T-cell (primary cell): ENCODE data around the gene SBSN. TPM values are rescaled to one million over a fixed set of nuclear protein-coding genes. Genes with fewer than 3 reads are reported as not detected.

Experiments
- ATAC-seq, 4 experiments: fragments of 200-7000 bp in 3 of 4; fragments of 150-1000 bp in 1 of 4; cut with Tn5 transposase; replicated peaks in 1 of 4; 1 replicate in 3 of 4; 2 replicates in 1 of 4; pipeline ENCODE4 v1.10.0; 2021; ENCODE audit warnings: moderate library complexity in 3 of 4, mild to moderate bottlenecking in 2 of 4, moderate number of reproducible peaks in 1 of 4
- CTCF ChIA-PET, 2 donors: fragments of 300-600 bp; sonication (Branson Sonifier 250); formaldehyde crosslinking; loops; one replicate each; lab custom pipeline; 2022; ENCODE audit warnings: antibody characterized with exemption in 2 of 2; lab: Charles Lee
- POLR2A ChIA-PET, 2 donors: fragments of 300-600 bp; sonication (Branson Sonifier 250); formaldehyde crosslinking; loops; one replicate each; lab custom pipeline; 2022; ENCODE audit warnings: antibody characterized with exemption in 2 of 2; lab: Charles Lee
- DNase-seq, 35 experiments: peaks; one replicate each; pipeline versions ENCODE4 v3.0.0 to v3.0.0-alpha.2; 2013 to 2023
- H3K27ac ChIP-seq: one replicate; pipeline ENCODE4 v1.5.1; 2013; ENCODE audit warnings: low read length
- H3K27me3 ChIP-seq, 2 experiments: replicated peaks in 1 of 2; 1 replicate in 1 of 2; 2 replicates in 1 of 2; pipeline versions ENCODE4 v1.6.1 to v1.7.0; 2013; ENCODE audit warnings: low read length in 1 of 2, mixed read lengths in 1 of 2; ENCODE audit not compliant: control insufficient read depth in 2 of 2, insufficient read depth in 2 of 2; ENCODE audit errors: extremely low read depth in 1 of 2
- H3K36me3 ChIP-seq, 2 donors: 1 replicate in 1 of 2; 2 replicates in 1 of 2; pipeline versions ENCODE4 v1.6.1 to v1.7.0; 2013; ENCODE audit warnings: low read length in 1 of 2; ENCODE audit not compliant: control insufficient read depth in 2 of 2, insufficient read depth in 1 of 2; ENCODE audit errors: extremely low read depth in 1 of 2
- H3K4me1 ChIP-seq, 2 experiments: 1 replicate in 1 of 2; 2 replicates in 1 of 2; pipeline versions ENCODE4 v1.6.1 to v1.7.0; 2013; ENCODE audit warnings: low read length in 2 of 2, mixed read lengths in 1 of 2; ENCODE audit not compliant: insufficient read depth in 2 of 2, control insufficient read depth in 1 of 2; ENCODE audit errors: extremely low read depth in 1 of 2
- H3K4me3 ChIP-seq, 2 donors: 1 replicate in 1 of 2; 2 replicates in 1 of 2; pipeline versions ENCODE4 v1.5.1 to v1.7.0; 2013; ENCODE audit warnings: mild to moderate bottlenecking in 2 of 2, low read length in 1 of 2, moderate library complexity in 1 of 2; ENCODE audit not compliant: control insufficient read depth in 1 of 2; ENCODE audit errors: extremely low read depth in 1 of 2
- H3K9me3 ChIP-seq: 2 replicates; pipeline ENCODE4 v1.7.0; 2013
- H3K27ac Mint-ChIP-seq, 2 donors: one replicate each; pipeline ENCODE4 v1.8.0; 2020 to 2021; ENCODE audit warnings: mild to moderate bottlenecking in 2 of 2, mixed read lengths in 2 of 2
- H3K27me3 Mint-ChIP-seq, 2 donors: one replicate each; pipeline ENCODE4 v1.8.0; 2021 to 2022; ENCODE audit warnings: mixed read lengths in 2 of 2
- H3K36me3 Mint-ChIP-seq: one replicate; pipeline ENCODE4 v1.8.0; 2021; ENCODE audit warnings: mixed read lengths
- H3K4me1 Mint-ChIP-seq, 3 donors: one replicate each; pipeline ENCODE4 v1.8.0; 2020 to 2022; ENCODE audit warnings: mixed read lengths in 3 of 3, mild to moderate bottlenecking in 1 of 3
- H3K4me3 Mint-ChIP-seq, 3 donors: one replicate each; pipeline ENCODE4 v1.8.0; 2020 to 2022; ENCODE audit warnings: mild to moderate bottlenecking in 3 of 3, mixed read lengths in 3 of 3, moderate library complexity in 3 of 3
- H3K9me3 Mint-ChIP-seq, 3 donors: one replicate each; pipeline ENCODE4 v1.8.0; 2020 to 2022; ENCODE audit warnings: mixed read lengths in 3 of 3
- WGBS: methylation state at CpG from one replicate; pipeline ENCODE4 v1.1.5; 2013; ENCODE audit warnings: missing lambda C conversion rate; ENCODE audit not compliant: insufficient coverage; 5-methylcytosine and 5-hydroxymethylcytosine counted together
- total RNA-seq, 35 experiments: library from RNA in 6 of 35; stranded (reverse) in 6 of 35; fragments of 120-200 nt in 1 of 35; gene quantifications; one replicate each; pipeline versions ENCODE4 v1.2.1 to v1.2.4 and lab custom pipeline; 2013 to 2026

The SBSN gene
- total RNA-seq, 5 donors from 2014 or later (not counting 1 experiment from before 2014, with no cell fraction given): 0.23 TPM; not detected in 4

- no peak overlapping the region for H3K27ac Mint-ChIP-seq
- no peaks in the 10 kb centered on the region for H3K9me3 Mint-ChIP-seq
- CTCF ChIA-PET: no interaction called here
- Histone ChIP-seq H3K27me3 (no peaks in the 10 kb centered on the region), H3K4me3 (no peak overlapping the region), H3K27ac (no peak overlapping the region), H3K36me3 (no peaks in the 10 kb centered on the region), H3K4me1 (peaks cover 3 to 9% of the 10 kb centered on the region in 2 experiments), H3K9me3 (no peaks in the 10 kb centered on the region)
- ATAC-seq (no peak), DNase-seq (no peak)
- H3K4me1 Mint-ChIP-seq: peaks cover 6 to 14% (median 11%) of the 10 kb centered on the region in 3 donors
- peaks cover 0 to 2% of the 10 kb centered on the region in 2 donors for H3K27me3 Mint-ChIP-seq
- no peaks in the 10 kb centered on the region for H3K36me3 Mint-ChIP-seq
- H3K4me3 Mint-ChIP-seq: no peak overlapping the region
- POLR2A ChIA-PET: no interaction called here
- 96% methylated on average over 11 of the region's 12 CpGs for WGBS
These were observed 11.7 kb upstream of the SBSN start for GRCh38 chr19:35539850-35540249.

DNA sequence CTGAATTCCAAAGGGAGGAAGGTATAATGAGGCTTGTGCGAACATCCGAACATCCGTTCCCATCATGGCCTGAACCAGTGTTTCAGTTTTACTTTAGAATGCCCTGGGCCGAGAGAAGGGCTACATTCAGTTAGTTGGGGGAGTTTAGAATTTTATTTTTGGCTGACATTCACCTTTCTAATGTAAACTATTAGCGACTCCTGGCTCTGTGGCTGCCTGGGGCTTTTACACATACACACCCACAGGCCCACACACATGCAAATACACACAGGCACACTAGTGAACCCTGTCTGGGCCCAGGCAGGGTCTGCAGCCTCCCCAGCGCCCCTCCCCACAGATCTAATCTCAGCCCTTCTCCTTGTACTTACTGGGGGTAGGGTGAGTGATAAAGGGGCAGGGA is 11.2 kb upstream of the SBSN start:
- no CpG with 5 or more reads among the region's 6 CpGs for WGBS
- POLR2A ChIA-PET: no interaction called here
- Mint-ChIP-seq H3K4me1 (peaks cover under 1 to 10% (median 7%) of the 10 kb centered on the region in 3 donors), H3K9me3 (no peaks in the 10 kb centered on the region), H3K27ac (no peak overlapping the region), H3K4me3 (no peak overlapping the region), H3K36me3 (no peaks in the 10 kb centered on the region), H3K27me3 (peaks cover 0 to 3% of the 10 kb centered on the region in 2 donors)
- CTCF ChIA-PET: no interaction called here
- ATAC-seq: no peak
- H3K9me3 ChIP-seq: no peaks in the 10 kb centered on the region
- no peaks in the 10 kb centered on the region for H3K36me3 ChIP-seq
- peaks cover 0 to 3% of the 10 kb centered on the region in 2 experiments for H3K27me3 ChIP-seq
- no peak for DNase-seq
- no peak overlapping the region for H3K27ac ChIP-seq
- peaks cover 0 to 5% of the 10 kb centered on the region in 2 experiments for H3K4me1 ChIP-seq
- H3K4me3 ChIP-seq: no peak overlapping the region

DNA sequence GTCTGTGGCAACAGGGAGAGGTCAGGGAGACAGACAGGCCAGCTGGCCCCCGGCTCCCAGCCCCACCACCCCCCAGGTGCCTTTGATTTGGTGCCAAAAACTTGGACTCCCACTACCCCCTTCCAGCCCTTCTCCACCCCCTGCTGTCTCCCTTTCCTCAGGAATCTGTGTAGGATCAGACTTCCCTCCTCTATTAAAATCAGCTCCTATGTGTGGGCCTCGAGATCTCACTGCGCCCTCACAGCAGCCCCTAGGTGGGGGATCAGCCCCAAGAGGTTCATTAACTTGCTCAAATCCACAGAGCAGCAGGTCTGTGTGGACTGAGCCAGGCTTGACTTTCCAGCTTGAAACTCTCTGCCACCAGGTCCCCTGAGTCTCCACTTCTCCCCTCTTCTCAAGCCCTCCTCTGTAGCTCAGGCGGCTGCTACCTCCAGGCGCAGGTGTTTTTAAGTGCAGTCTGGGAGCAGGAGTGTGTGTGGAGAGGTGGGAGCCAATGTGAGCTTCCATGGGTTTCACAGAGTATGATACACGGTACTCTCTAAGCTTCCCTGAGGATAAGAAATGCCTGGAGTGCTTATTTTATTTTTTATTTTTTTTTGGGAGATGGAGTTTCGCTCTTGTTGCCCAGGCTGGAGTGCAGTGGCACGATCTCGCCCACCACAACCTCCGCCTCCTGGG is 6.8 kb upstream of the SBSN start:
- WGBS: 89% methylated on average over 6 of the region's 10 CpGs
- H3K27me3 Mint-ChIP-seq: peaks cover 9 to 23% of the 10 kb centered on the region in 2 donors
- peaks cover 0 to 34% of the 10 kb centered on the region in 2 experiments for H3K27me3 ChIP-seq
- H3K4me3 ChIP-seq: no peak overlapping the region
- no peak for ATAC-seq
- no peak overlapping the region for H3K27ac ChIP-seq
- peak overlapping the region in 1 of 3 donors; percentile 23 for H3K4me3 Mint-ChIP-seq
- peaks cover 14 to 16% (median 14%) of the 10 kb centered on the region in 3 donors for H3K4me1 Mint-ChIP-seq
- CTCF ChIA-PET: interaction anchor here in 1 of 2 donors (0.6 kb wide), 1 partner anchor 300 kb away, joined by 3 read pairs; no protein-coding TSS in a partner anchor
- H3K36me3 ChIP-seq: no peaks in the 10 kb centered on the region
- H3K4me1 ChIP-seq: peaks cover 0 to 15% of the 10 kb centered on the region in 2 experiments
- no peaks in the 10 kb centered on the region for H3K9me3 Mint-ChIP-seq
- POLR2A ChIA-PET: no interaction called here
- H3K9me3 ChIP-seq: no peaks in the 10 kb centered on the region
- DNase-seq: no peak
- peak overlapping the region in 1 of 2 donors; percentile 44 for H3K27ac Mint-ChIP-seq
- no peaks in the 10 kb centered on the region for H3K36me3 Mint-ChIP-seq

DNA sequence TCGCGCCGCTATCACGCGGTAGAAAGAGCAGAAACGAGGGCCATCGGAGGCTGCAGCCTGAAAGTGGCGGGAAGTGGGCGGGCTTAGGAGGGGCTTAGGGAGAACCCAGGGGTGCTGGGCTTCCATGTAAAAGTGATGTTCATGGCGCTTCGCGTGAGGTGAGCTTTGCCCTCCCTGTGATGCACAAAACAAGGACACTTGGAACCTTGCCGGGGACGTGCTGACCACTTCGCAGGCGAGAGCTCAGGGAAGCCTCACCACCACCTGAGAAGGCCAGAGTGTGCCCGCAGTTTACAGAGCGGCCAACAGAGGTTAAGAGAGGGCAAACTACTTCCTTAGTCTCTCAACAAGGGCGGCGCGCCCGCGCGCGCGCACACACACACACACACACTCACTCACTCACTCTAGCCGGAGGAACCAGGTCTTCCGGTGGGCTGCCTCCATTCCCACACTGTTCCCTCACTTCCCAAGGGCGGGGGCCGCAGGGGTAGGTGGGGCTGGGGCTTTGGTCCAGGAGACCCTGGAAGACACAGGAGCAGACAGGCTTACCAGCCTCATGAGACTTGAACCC is 5.8 kb upstream of the SBSN start:
- no peaks in the 10 kb centered on the region for H3K36me3 Mint-ChIP-seq
- H3K9me3 ChIP-seq: no peaks in the 10 kb centered on the region
- H3K36me3 ChIP-seq: no peaks in the 10 kb centered on the region
- H3K4me1 ChIP-seq: peaks cover 0 to 15% of the 10 kb centered on the region in 2 experiments
- H3K4me3 Mint-ChIP-seq: peak overlapping the region; percentile 65 to 77 (median 73)
- H3K4me3 ChIP-seq: peak overlapping the region; percentile 18 to 67
- ChIA-PET POLR2A (no interaction called here), CTCF (no interaction called here)
- peaks cover 14 to 15% (median 14%) of the 10 kb centered on the region in 3 donors for H3K4me1 Mint-ChIP-seq
- H3K27me3 Mint-ChIP-seq: peaks cover 14 to 27% of the 10 kb centered on the region in 2 donors
- no peak overlapping the region for H3K27ac ChIP-seq
- WGBS: 4% methylated on average over 15 of the region's 30 CpGs
- peaks cover 0 to 44% of the 10 kb centered on the region in 2 experiments for H3K27me3 ChIP-seq
- DNase-seq (peak in 32 of 35 experiments; percentile 17 to 66 (median 49)), ATAC-seq (peak; percentile 82 to 89 (median 84))
- H3K27ac Mint-ChIP-seq: peak overlapping the region in 1 of 2 donors; percentile 63
- no peaks in the 10 kb centered on the region for H3K9me3 Mint-ChIP-seq

- H3K27me3 Mint-ChIP-seq: peaks cover 20 to 32% of the 10 kb centered on the region in 2 donors
- ATAC-seq: peak in 3 of 4 experiments; percentile 8 to 40 (median 21)
- H3K4me1 Mint-ChIP-seq: peaks cover 14 to 15% (median 14%) of the 10 kb centered on the region in 3 donors
- DNase-seq: no peak
- peaks cover 0 to 49% of the 10 kb centered on the region in 2 experiments for H3K27me3 ChIP-seq
- H3K27ac ChIP-seq: no peak within 1 kb of the TSS
- H3K27ac Mint-ChIP-seq: peak within 1 kb of the TSS in 1 of 2 donors; percentile 63
- no peaks in the 10 kb centered on the region for H3K9me3 ChIP-seq
- ChIA-PET POLR2A (no interaction called here), CTCF (no interaction called here)
- H3K4me1 ChIP-seq: peaks cover 0 to 15% of the 10 kb centered on the region in 2 experiments
- no peaks in the 10 kb centered on the region for H3K9me3 Mint-ChIP-seq
- peak within 1 kb of the TSS; percentile 65 to 77 (median 73) for H3K4me3 Mint-ChIP-seq
- H3K36me3 ChIP-seq: no peaks in the 10 kb centered on the region
- peak within 1 kb of the TSS; percentile 18 to 67 for H3K4me3 ChIP-seq
- H3K36me3 Mint-ChIP-seq: no peaks in the 10 kb centered on the region
- WGBS: 73% methylated on average over 28 of the region's 39 CpGs
These were observed 5.2 kb upstream of the SBSN start, which contains the start of gene GAPDHS for GRCh38 chr19:35533201-35533821. Gene GAPDHS, plus strand, starts transcription at chr19:35533456. Its CDS starts 72 bp downstream, at chr19:35533528.

DNA sequence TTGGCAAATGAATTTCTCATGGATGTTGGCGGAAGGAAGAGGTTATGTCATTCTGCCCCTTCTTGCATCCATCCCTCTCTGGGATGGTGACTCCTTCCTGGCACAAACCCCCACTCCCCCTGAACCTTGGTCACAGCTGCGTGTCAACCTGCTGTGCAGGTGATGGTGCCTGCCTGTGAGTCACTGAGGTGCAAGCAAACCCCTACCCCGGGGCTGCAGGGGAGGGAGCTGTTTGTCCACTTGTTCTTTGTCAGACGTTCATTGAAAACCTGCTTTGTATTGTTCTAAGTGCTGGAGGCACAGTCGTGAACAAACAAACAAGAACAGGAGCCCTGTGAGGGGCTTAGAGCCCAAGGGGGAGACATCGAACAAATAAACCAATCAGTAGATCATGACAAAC is 3.2 kb upstream of the SBSN start:
- peaks cover 14 to 15% (median 14%) of the 10 kb centered on the region in 3 donors for H3K4me1 Mint-ChIP-seq
- no peaks in the 10 kb centered on the region for H3K9me3 Mint-ChIP-seq
- Histone ChIP-seq H3K4me3 (no peak overlapping the region), H3K4me1 (peaks cover 0 to 15% of the 10 kb centered on the region in 2 experiments), H3K27ac (no peak overlapping the region), H3K9me3 (no peaks in the 10 kb centered on the region), H3K27me3 (peaks cover 0 to 67% of the 10 kb centered on the region in 2 experiments), H3K36me3 (no peaks in the 10 kb centered on the region)
- POLR2A ChIA-PET: no interaction called here
- no peak overlapping the region for H3K27ac Mint-ChIP-seq
- WGBS: 55% methylated on average over 2 of the region's 6 CpGs
- CTCF ChIA-PET: no interaction called here
- H3K36me3 Mint-ChIP-seq: no peaks in the 10 kb centered on the region
- peak overlapping the region in 1 of 3 donors; percentile 6 for H3K4me3 Mint-ChIP-seq
- ATAC-seq (no peak), DNase-seq (no peak)
- peaks cover 28 to 49% of the 10 kb centered on the region in 2 donors for H3K27me3 Mint-ChIP-seq
